ENCODE results near the gene ARFIP1.
"Not testable (repeated sequence)": the region's sequence is repeated elsewhere in the genome, so short reads cannot be mapped to it uniquely, and the experiment has no call there.

The ARFIP1 gene

DNA sequence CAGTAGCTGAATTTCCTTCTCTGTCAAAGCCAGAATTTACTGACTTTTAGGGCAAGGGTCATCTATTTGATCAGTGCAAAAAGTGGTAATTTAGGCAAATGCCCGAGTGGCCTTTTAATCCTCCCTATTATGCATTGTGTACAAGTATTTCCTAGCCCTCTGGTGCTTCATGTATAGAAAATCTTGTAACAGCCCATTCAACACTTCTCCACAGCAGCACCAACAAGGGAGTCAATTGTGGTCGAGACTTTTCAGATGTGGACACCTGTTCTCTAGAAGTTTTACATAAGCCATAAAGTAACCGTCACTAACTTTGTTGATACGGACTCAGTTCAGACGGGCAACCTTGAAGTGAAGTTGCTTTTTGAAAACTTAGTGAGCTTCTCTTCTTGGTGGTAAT lies 105.4 kb downstream of the ARFIP1 start:
- Mint-ChIP-seq H3K27ac (no peak overlapping the region), H3K9me3 (ENCODE audit: low read depth) (no peaks in the 10 kb centered on the region), H3K27me3 (no peaks in the 10 kb centered on the region), H3K4me1 (ENCODE audit: low read depth) (no peaks in the 10 kb centered on the region), H3K4me3 (no peak overlapping the region), H3K36me3 (peaks cover 20% of the 10 kb centered on the region)

DNA sequence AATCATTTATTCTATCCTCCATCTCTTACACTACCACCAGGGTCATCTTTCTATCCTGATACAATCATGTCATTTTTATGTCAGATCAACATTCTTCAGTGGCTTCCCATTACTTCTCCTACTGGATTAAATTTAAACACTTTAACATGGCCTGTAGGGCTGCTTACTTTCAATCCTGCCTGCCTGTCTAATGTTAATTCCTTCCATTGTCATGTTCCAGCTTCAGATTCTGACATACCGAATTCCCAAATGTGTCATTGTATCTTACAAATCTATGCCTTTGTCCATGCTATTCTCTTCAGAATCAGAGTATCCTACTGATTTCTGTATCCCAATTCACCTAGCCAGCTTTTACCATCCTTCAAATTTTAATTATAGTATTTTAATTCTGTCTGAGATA lies 106.4 kb downstream of the ARFIP1 start:
- H3K27ac Mint-ChIP-seq, result no peak overlapping the region
- H3K9me3 Mint-ChIP-seq (ENCODE audit: low read depth), result no peaks in the 10 kb centered on the region
- no peaks in the 10 kb centered on the region for H3K27me3 Mint-ChIP-seq
- H3K4me3 Mint-ChIP-seq, result no peak overlapping the region
- peaks cover 24% of the 10 kb centered on the region for H3K36me3 Mint-ChIP-seq
- no peaks in the 10 kb centered on the region for H3K4me1 Mint-ChIP-seq (ENCODE audit: low read depth)

DNA sequence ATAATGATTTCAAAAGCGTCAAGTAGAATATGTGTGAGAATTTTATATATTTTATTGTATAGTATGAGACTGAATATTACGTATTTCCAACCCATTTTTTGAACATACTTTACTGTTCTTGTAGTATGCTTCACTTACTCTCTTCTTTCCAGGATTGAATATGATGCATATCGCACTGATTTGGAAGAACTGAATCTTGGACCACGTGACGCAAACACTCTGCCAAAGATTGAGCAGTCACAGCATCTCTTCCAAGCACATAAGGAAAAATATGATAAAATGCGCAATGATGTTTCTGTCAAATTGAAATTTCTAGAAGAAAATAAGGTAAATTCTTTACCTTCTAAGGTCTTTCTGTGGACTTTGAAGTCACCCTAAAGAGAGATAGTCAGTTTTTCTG lies 108.2 kb downstream of the ARFIP1 start:
- H3K27me3 Mint-ChIP-seq, result no peaks in the 10 kb centered on the region
- H3K4me1 Mint-ChIP-seq (ENCODE audit: low read depth), result no peaks in the 10 kb centered on the region

GRCh38 chr4:152892974-152893373 lies 113.2 kb downstream of the ARFIP1 start:
- no peak overlapping the region for H3K27ac Mint-ChIP-seq
- no peak overlapping the region for H3K4me3 Mint-ChIP-seq
- H3K9me3 Mint-ChIP-seq (ENCODE audit: low read depth), result no peaks in the 10 kb centered on the region
- H3K27me3 Mint-ChIP-seq, result no peaks in the 10 kb centered on the region
- no peaks in the 10 kb centered on the region for H3K4me1 Mint-ChIP-seq (ENCODE audit: low read depth)
- H3K36me3 Mint-ChIP-seq, result peaks cover 35% of the 10 kb centered on the region

More for the DNA sequence above, 108.2 kb downstream of the ARFIP1 start:
- no peaks in the 10 kb centered on the region for H3K9me3 Mint-ChIP-seq (ENCODE audit: low read depth)
- no peak overlapping the region for H3K4me3 Mint-ChIP-seq
- H3K27ac Mint-ChIP-seq, result no peak overlapping the region
- H3K36me3 Mint-ChIP-seq, result peaks cover 35% of the 10 kb centered on the region

DNA sequence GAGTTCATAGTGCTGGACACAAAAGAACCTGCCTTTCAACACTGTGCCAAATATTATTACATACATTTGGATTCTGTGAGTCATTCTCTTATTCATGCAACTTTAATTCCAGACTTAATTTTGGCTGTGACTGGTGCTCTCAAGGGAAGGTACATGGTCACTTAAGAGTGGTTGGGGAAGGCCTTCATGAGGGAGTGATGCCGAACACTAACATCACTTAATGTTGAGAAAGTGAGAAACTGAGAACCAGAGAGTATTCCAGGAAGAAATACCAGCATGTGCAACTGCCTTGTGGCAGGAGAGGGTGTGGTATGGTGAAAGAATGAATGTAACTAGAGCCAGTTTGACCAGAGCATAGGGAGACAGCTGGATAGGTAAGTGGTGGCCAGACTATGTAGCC lies 114.9 kb downstream of the ARFIP1 start:
- H3K27ac Mint-ChIP-seq, result no peak overlapping the region
- no peaks in the 10 kb centered on the region for H3K4me1 Mint-ChIP-seq (ENCODE audit: low read depth)
- H3K36me3 Mint-ChIP-seq, result peaks cover 30% of the 10 kb centered on the region
- H3K27me3 Mint-ChIP-seq, result no peaks in the 10 kb centered on the region
- no peaks in the 10 kb centered on the region for H3K9me3 Mint-ChIP-seq (ENCODE audit: low read depth)
- no peak overlapping the region for H3K4me3 Mint-ChIP-seq

GRCh38 chr4:152896811-152897210 lies 117.1 kb downstream of the ARFIP1 start:
- H3K9me3 Mint-ChIP-seq (ENCODE audit: low read depth), result no peaks in the 10 kb centered on the region

DNA sequence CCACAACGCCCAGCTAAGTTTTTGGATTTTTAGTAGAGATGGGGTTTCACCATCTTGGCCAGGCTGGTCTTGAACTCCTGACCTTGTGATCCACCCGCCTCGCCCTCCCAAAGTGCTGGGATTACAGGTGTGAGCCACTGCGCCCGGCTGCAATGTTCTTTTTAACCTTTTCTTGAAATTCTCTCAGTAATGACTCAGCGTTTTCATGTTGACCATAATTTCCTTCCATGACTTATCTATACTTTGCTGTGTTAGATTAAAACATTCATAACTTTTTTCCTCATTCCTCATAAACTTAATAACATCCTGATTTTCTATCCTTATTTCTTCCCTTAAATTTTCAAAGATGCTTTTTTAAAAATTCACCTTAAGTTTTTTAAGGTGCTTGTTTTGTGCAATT lies 118.4 kb downstream of the ARFIP1 start:
- not testable (repeated sequence) for H3K9me3 Mint-ChIP-seq (ENCODE audit: low read depth); H3K4me1 Mint-ChIP-seq (ENCODE audit: low read depth); H3K27me3 Mint-ChIP-seq; H3K4me3 Mint-ChIP-seq; H3K27ac Mint-ChIP-seq
- peaks cover 16% of the 10 kb centered on the region for H3K36me3 Mint-ChIP-seq

More at GRCh38 chr4:152896811-152897210, 117.1 kb downstream of the ARFIP1 start:
- Mint-ChIP-seq H3K4me3 (no peak overlapping the region), H3K27ac (no peak overlapping the region), H3K27me3 (no peaks in the 10 kb centered on the region), H3K36me3 (peaks cover 26% of the 10 kb centered on the region), H3K4me1 (ENCODE audit: low read depth) (no peaks in the 10 kb centered on the region)

DNA sequence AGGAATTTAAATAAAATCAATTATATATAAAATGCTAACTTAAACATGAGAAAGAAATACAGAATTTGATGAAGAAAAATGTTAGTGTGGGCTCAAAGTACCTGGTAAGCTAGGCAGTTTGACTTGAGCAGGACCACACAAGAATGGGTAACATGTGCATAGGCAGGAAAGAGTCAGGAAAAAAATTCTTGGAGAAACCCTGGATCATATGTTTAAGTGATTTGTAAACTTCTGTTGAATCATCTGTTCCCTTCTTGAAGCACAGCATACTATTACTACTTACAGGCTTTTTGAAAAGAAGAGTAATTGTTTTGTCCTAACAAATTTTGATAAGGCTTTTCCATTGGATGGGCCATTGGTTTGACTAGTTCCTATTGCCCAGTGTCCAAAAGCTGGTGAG lies 118.9 kb downstream of the ARFIP1 start:
- no peaks in the 10 kb centered on the region for H3K9me3 Mint-ChIP-seq (ENCODE audit: low read depth)
- no peaks in the 10 kb centered on the region for H3K4me1 Mint-ChIP-seq (ENCODE audit: low read depth)
- H3K4me3 Mint-ChIP-seq, result no peak overlapping the region
- peaks cover 16% of the 10 kb centered on the region for H3K36me3 Mint-ChIP-seq
- no peaks in the 10 kb centered on the region for H3K27me3 Mint-ChIP-seq
- no peak overlapping the region for H3K27ac Mint-ChIP-seq

GRCh38 chr4:152900395-152900794 lies 120.6 kb downstream of the ARFIP1 start:
- no peaks in the 10 kb centered on the region for H3K27me3 Mint-ChIP-seq
- peaks cover 3% of the 10 kb centered on the region for H3K9me3 Mint-ChIP-seq (ENCODE audit: low read depth)
- no peaks in the 10 kb centered on the region for H3K4me1 Mint-ChIP-seq (ENCODE audit: low read depth)
- peaks cover 17% of the 10 kb centered on the region for H3K36me3 Mint-ChIP-seq
- H3K4me3 Mint-ChIP-seq, result no peak overlapping the region
- H3K27ac Mint-ChIP-seq, result no peak overlapping the region

DNA sequence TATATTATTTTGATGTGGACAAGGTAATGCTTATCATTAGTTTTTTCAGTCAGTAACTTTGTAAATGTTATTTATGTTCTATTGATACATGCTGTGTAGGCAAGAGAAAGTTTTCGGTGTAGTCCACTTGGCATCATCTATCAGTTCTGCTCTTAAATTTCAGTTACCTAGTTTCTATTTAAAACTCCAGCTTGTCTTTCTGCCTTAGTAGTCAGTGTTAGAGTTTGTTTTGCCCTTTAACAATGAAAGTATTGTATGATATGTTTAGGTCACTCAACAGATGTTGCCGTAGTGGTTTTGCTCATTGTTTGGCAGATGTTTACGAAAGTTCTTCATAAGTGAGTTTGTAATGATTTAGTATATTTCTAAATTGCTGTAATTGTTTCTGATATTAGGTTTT lies 121.5 kb downstream of the ARFIP1 start:
- Mint-ChIP-seq H3K4me1 (ENCODE audit: low read depth) (no peaks in the 10 kb centered on the region), H3K9me3 (ENCODE audit: low read depth) (peaks cover 3% of the 10 kb centered on the region), H3K36me3 (peaks cover 16% of the 10 kb centered on the region), H3K27ac (no peak overlapping the region), H3K4me3 (no peak overlapping the region), H3K27me3 (no peaks in the 10 kb centered on the region)

DNA sequence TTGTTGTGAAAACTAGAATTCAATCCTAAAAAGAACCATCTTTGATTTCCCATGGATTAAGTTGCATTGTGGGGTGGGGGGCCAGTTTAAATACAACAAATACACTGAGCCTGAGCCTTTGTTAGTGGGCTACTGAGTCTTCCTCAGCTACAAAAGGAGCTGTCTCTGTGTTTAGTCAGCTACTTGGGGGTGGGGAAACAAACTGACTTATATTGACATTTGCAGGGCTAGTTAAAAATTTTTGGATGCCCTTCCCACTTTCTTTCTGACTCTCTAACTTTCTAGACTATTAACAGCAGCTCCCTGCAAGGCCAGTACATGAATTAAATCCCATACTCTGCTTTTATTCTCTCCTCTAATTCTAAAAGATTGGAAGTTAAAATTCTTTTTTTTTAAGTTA lies 123.9 kb downstream of the ARFIP1 start:
- H3K36me3 Mint-ChIP-seq, result peaks cover 16% of the 10 kb centered on the region
- no peak overlapping the region for H3K4me3 Mint-ChIP-seq
- H3K27ac Mint-ChIP-seq, result no peak overlapping the region
- peaks cover 3% of the 10 kb centered on the region for H3K9me3 Mint-ChIP-seq (ENCODE audit: low read depth)
- no peaks in the 10 kb centered on the region for H3K27me3 Mint-ChIP-seq
- H3K4me1 Mint-ChIP-seq (ENCODE audit: low read depth), result no peaks in the 10 kb centered on the region

DNA sequence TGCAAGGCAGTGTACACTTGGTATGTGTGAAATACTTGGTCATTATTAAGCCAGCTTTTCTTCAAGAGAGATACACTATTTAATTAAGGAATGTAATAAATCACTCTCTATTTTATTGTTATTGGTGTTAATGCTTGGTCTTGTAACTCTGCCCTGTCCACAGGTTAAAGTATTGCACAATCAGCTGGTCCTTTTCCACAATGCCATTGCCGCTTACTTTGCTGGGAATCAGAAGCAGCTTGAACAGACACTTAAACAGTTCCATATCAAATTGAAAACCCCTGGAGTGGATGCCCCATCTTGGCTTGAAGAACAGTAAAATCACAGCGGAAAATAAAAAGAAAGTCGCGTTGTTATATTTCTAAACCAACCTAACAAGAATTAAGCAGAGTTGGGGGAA lies 130.1 kb downstream of the ARFIP1 start:
- no peaks in the 10 kb centered on the region for H3K4me1 Mint-ChIP-seq (ENCODE audit: low read depth)

DNA sequence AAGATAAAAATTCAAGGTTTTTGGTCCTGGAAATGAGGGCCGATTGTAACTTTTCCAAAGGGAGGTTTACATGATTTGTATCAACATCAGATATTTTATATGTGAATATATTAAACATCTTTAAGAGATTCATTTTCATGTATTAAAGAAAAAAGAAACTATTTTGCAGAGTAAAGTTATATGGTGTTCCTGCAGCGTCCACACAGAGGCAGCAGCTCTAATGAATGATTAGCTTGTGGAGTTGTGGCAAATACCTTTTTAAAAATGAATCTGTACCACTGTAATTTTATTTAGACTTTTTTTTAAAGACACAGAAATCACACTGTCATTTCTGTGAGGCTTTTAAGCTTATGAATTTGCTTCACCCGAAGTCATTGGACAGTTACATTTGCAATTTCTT lies 130.8 kb downstream of the ARFIP1 start:
- no peak overlapping the region for H3K27ac Mint-ChIP-seq
- no peaks in the 10 kb centered on the region for H3K4me1 Mint-ChIP-seq (ENCODE audit: low read depth)
- H3K27me3 Mint-ChIP-seq, result no peaks in the 10 kb centered on the region
- H3K36me3 Mint-ChIP-seq, result peaks cover 15% of the 10 kb centered on the region
- H3K4me3 Mint-ChIP-seq, result no peak overlapping the region
- no peaks in the 10 kb centered on the region for H3K9me3 Mint-ChIP-seq (ENCODE audit: low read depth)

More for the DNA sequence above, 130.1 kb downstream of the ARFIP1 start:
- Mint-ChIP-seq H3K27me3 (no peaks in the 10 kb centered on the region), H3K4me3 (no peak overlapping the region), H3K27ac (no peak overlapping the region), H3K9me3 (ENCODE audit: low read depth) (no peaks in the 10 kb centered on the region), H3K36me3 (peaks cover 15% of the 10 kb centered on the region)

- H3K36me3 Mint-ChIP-seq, result peaks cover 18% of the 10 kb centered on the region
- no peak overlapping the region for H3K27ac Mint-ChIP-seq
- no peaks in the 10 kb centered on the region for H3K4me1 Mint-ChIP-seq (ENCODE audit: low read depth)
- no peak overlapping the region for H3K4me3 Mint-ChIP-seq
- H3K9me3 Mint-ChIP-seq (ENCODE audit: low read depth), result peaks cover 4% of the 10 kb centered on the region
- peaks cover 3% of the 10 kb centered on the region for H3K27me3 Mint-ChIP-seq
Measured at GRCh38 chr4:152917543-152918395, 138.0 kb downstream of the ARFIP1 start.

DNA sequence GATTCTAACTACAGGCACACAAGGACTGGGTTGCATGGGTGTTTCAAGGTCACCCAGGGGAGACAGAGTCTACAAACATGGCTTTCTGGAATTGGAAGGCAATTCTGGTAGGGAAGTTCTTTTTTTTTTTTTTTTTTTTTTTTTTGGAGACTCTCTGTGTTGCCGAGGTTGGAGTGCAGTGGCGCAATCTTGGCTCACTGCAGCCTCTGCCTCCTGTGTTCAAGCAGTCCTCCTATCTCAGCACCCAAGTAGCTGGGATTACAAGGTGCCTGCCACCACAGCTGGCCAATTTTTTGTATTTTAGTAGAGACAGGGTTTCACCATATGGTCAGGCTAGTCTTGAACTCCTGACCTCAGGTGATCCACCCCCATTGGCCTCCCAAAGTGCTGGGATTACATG lies 140.1 kb downstream of the ARFIP1 start:
- Mint-ChIP-seq H3K9me3 (ENCODE audit: low read depth) (peaks cover 4% of the 10 kb centered on the region), H3K27me3 (peaks cover 4% of the 10 kb centered on the region), H3K27ac (no peak overlapping the region), H3K36me3 (peaks cover 18% of the 10 kb centered on the region), H3K4me3 (no peak overlapping the region), H3K4me1 (ENCODE audit: low read depth) (no peaks in the 10 kb centered on the region)

DNA sequence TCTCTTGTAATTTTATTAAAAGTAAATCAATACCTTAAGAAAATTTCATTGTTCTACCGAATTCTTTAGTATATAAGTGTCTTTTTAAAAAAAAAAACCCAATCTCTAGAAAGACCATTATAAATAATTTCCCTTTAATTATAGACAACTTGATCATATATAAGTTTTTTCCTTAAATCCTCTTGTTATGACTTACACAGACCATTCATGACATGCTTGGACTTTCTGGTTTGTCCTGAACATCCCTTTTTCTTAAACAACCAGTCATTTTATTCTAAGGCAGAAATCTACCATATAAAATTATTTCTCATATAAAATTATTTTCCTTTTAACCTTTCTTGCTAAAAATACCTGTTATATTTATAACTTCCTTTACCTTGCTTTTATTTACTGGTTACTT lies 141.0 kb downstream of the ARFIP1 start:
- Mint-ChIP-seq H3K9me3 (ENCODE audit: low read depth) (peaks cover 4% of the 10 kb centered on the region), H3K27me3 (peaks cover 4% of the 10 kb centered on the region), H3K4me1 (ENCODE audit: low read depth) (no peaks in the 10 kb centered on the region), H3K36me3 (peaks cover 18% of the 10 kb centered on the region), H3K4me3 (no peak overlapping the region), H3K27ac (no peak overlapping the region)

Data from activated naive CD8-positive, alpha-beta T cell (primary cell).